ENCODE results near the gene ACER2.

DNA sequence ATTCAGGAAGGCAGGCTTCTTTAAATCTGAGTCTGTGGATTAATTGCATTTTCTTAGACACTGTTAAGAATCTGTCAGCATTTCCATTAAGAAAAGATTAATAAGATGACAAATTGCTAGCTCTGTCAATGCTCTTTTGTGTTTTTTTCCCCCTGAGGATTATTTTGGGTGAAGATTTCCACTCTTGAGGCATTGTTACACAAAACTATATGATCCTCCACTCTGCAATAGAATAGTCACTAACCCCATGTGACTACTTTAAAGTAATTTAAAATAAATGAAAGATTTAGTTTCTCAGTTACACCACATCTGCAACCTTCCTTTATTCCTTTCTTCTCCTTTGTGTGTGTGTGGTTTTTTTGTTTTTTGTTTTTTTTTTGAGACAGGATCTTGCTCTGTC lies 82.0 kb downstream of the ACER2 start:
- TF ChIP-seq, protein P1, sequence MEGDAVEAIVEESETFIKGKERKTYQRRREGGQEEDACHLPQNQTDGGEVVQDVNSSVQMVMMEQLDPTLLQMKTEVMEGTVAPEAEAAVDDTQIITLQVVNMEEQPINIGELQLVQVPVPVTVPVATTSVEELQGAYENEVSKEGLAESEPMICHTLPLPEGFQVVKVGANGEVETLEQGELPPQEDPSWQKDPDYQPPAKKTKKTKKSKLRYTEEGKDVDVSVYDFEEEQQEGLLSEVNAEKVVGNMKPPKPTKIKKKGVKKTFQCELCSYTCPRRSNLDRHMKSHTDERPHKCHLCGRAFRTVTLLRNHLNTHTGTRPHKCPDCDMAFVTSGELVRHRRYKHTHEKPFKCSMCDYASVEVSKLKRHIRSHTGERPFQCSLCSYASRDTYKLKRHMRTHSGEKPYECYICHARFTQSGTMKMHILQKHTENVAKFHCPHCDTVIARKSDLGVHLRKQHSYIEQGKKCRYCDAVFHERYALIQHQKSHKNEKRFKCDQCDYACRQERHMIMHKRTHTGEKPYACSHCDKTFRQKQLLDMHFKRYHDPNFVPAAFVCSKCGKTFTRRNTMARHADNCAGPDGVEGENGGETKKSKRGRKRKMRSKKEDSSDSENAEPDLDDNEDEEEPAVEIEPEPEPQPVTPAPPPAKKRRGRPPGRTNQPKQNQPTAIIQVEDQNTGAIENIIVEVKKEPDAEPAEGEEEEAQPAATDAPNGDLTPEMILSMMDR (conservative IDR thresholded peaks at IDR 0.05; ENCODE audit: low read depth in 2 of 2) = no peak
- TF ChIP-seq EZH2 (IDR thresholded peaks at IDR 0.05; ENCODE audit: low read depth, unreplicated experiment) (no peak), EZH2phosphoT487 (IDR thresholded peaks at IDR 0.05; ENCODE audit: unreplicated experiment) (no peak), POLR2AphosphoS5 (IDR thresholded peaks at IDR 0.05; ENCODE audit: low read depth) (no peak), CREB1 (CRISPR knock-in tag; IDR thresholded peaks at IDR 0.05; ENCODE audit: low read depth) (no peak), NANOG (IDR thresholded peaks at IDR 0.05; ENCODE audit: borderline replicate concordance) (no peak), ZNF331 (CRISPR knock-in tag; IDR thresholded peaks at IDR 0.05; ENCODE audit: low read depth) (no peak)
- TF ChIP-seq, protein P2, sequence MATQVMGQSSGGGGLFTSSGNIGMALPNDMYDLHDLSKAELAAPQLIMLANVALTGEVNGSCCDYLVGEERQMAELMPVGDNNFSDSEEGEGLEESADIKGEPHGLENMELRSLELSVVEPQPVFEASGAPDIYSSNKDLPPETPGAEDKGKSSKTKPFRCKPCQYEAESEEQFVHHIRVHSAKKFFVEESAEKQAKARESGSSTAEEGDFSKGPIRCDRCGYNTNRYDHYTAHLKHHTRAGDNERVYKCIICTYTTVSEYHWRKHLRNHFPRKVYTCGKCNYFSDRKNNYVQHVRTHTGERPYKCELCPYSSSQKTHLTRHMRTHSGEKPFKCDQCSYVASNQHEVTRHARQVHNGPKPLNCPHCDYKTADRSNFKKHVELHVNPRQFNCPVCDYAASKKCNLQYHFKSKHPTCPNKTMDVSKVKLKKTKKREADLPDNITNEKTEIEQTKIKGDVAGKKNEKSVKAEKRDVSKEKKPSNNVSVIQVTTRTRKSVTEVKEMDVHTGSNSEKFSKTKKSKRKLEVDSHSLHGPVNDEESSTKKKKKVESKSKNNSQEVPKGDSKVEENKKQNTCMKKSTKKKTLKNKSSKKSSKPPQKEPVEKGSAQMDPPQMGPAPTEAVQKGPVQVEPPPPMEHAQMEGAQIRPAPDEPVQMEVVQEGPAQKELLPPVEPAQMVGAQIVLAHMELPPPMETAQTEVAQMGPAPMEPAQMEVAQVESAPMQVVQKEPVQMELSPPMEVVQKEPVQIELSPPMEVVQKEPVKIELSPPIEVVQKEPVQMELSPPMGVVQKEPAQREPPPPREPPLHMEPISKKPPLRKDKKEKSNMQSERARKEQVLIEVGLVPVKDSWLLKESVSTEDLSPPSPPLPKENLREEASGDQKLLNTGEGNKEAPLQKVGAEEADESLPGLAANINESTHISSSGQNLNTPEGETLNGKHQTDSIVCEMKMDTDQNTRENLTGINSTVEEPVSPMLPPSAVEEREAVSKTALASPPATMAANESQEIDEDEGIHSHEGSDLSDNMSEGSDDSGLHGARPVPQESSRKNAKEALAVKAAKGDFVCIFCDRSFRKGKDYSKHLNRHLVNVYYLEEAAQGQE (IDR thresholded peaks at IDR 0.05; ENCODE audit: unreplicated experiment) = no peak
- TF ChIP-seq, protein P3, sequence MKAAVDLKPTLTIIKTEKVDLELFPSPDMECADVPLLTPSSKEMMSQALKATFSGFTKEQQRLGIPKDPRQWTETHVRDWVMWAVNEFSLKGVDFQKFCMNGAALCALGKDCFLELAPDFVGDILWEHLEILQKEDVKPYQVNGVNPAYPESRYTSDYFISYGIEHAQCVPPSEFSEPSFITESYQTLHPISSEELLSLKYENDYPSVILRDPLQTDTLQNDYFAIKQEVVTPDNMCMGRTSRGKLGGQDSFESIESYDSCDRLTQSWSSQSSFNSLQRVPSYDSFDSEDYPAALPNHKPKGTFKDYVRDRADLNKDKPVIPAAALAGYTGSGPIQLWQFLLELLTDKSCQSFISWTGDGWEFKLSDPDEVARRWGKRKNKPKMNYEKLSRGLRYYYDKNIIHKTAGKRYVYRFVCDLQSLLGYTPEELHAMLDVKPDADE (IDR thresholded peaks at IDR 0.05) = no peak

Data from GM23338 (cell line).